GM18873 (cell line): ENCODE data around the gene ARID1B.
A peak's percentile ranks its signal among the peaks of the same experiment; 100 is the strongest.

Experiments
- ATAC-seq: cut with Tn5 transposase; IDR thresholded peaks from one replicate; pipeline ENCODE4 v1.9.1; 2021; ENCODE audit warnings: mild to moderate bottlenecking, moderate library complexity, moderate number of reproducible peaks; ENCODE audit not compliant: unreplicated experiment, low FRiP score

Gene ARID1B

DNA sequence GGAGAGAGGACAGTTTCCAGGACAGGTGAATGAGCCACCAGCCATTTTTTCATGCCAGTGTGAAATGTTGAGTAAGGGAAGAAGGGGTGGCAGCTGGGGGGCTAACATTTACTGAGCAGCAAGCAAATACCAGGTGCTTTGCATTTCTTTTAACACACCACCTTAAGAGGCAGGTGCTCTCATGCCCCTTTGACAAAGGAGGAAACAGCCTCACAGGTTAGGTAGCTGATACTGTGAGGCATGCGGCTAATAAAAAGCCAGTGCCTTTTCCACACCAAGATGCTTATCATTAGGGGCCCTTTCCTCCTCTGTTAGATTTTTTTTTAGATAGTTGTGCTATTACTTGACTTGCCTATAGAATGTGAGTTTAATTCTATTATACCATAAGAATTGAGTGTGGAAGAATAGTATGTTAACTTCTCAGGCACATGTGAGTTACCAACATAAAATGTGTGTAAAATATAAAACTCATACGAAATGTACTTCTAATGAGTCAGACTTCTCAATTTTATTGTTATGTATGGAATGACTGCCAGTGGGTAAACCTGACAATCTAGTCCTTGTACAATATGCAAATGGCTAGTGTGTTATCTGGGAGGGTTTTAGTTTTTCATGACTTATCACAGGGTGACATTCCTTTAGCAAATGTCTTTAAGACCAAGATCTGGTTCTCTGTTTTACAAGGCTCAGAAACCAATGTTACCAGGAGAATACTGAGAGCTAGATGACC is 286.2 kb downstream of the ARID1B start:
- ATAC-seq = no peak

GRCh38 chr6:157063923-157064322 is 286.7 kb downstream of the ARID1B start:
- no peak for ATAC-seq

DNA sequence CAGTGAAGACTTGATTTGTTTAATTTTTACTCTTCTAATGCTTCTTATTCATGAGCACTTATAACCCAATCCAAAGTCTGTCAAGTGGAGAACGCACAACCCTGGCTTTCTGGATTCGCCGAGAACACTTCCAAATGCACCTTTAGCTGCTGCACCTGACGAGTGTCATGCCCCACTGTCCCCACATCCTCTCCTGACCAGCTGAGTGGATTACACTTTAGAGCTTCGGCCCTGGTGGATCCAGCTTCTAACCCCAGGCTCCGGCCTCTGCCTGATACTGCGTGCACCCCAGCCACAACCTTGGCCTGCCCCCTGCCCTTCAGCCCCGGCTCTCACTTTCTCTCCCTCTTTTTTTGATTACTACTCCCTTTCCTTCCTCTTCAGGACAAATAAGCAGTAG is 287.3 kb downstream of the ARID1B start:
- ATAC-seq = no peak

- no peak for ATAC-seq
Observed at GRCh38 chr6:157065366-157065765, 288.2 kb downstream of the ARID1B start.

DNA sequence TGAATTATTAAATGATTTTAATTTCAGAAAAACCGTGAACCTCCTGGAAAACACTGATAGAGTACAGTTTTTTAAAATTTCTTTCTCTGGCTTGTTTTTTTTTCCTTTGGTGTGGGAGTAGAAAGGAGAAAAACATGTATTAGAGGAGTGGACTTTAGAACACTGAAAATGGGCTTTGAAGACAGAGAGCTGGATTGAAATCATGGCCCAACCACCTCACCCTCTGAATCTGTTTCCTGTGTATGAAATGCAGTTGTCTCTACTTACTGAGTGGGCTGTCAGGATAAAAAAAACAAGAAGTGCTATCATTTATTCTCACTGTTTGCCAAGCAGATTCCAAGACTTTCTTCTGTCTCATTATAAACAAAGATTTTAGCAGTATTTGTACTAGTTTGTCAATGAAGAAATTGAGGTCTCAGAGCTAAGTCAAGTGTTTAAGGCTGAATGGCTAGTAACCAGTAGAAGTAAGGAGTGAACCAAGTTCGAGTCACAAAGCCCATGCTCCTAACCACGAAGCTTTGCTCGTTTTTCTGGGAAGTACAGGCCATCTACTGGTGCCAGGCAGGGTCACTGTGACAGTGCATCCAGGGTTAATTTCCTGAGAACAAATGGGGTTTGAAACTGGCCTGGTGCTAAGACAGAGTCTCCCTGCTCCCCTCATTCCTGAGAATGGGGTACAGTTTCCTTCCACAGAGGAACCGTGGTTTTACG is 289.8 kb downstream of the ARID1B start:
- ATAC-seq = no peak

GRCh38 chr6:157067507-157067906 is 290.3 kb downstream of the ARID1B start:
- no peak for ATAC-seq

GRCh38 chr6:157068691-157069324 is 291.6 kb downstream of the ARID1B start:
- ATAC-seq = peak; percentile 95

GRCh38 chr6:157069585-157069984 is 292.4 kb downstream of the ARID1B start:
- no peak for ATAC-seq

DNA sequence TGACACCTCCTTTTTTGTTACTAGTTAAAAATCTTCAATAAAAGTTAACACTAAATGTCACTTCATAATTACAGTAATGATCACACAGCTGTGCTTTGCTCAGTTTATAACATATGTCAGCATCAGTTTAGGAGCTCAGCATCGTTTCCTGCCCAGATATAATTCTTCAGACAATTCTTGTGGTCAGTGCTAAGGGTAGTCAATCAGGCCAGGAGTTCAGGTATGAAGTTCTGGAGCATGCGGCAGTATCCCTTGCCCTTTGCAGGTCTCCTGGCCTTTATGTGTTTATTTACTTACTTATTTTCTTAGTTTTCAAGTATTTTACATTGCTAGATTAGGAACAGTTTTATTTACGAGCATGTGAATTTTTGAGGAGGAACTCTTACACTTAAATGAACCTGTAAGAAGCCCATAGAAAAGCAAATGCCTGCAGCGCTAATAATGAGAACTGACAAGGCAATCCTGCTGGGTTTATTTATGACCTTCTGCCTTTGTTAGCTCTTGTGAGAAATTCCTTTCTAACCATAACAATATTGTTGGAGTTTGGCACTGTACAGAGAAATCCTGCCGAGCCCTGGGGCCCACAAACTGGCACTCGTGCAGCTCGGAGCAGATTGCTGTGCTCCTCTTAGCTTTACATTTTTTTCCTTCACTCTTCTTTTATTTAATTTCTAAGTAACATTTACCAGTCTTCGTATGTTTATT is 293.4 kb downstream of the ARID1B start:
- no peak for ATAC-seq

- ATAC-seq = no peak
Observed at GRCh38 chr6:157072128-157072527, 294.9 kb downstream of the ARID1B start.

- ATAC-seq = no peak
Observed at GRCh38 chr6:157073596-157073995, 296.4 kb downstream of the ARID1B start.

GRCh38 chr6:157074969-157075368 is 297.8 kb downstream of the ARID1B start:
- no peak for ATAC-seq

DNA sequence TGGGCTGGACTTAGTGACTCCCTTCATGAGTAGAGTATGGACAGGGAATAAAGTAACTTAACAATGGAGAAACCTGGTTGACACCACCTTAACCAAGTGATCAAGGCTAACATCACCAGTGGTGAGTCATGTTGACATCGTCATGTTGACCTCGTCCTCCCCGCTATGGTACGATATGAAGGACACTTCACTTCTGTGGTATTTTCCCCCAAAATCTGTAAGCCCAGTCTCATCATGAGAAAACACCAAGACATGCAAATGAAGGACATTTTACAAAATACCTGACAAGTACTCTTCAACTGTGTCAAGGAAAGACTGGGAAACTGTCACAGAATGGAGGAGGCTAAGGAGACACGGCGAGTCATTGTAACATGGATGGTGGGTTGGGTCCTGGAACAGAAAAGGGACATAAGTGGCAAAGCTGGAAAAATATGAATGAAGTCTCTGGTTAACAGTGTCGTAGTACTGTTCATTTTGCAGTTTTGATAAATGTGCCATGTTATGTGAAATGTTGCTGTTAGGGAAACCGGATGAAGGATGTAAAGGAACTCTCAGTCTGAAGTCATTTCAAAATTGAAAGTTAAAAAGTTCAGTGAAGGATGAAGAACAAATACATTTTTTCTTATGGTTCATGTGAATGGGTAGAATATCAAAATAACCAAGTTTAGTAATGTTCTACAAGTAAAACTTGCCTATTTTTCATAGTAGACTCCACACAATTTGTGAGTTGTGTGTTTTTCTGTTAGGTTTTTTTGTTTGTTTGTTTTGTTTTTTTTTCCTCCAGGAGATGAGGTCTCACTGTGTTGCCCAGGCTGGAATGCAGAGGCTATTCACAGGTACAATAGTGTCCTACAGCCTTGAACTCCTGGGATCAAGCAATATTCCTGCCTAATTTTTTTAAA is 298.6 kb downstream of the ARID1B start:
- peak; percentile 86 for ATAC-seq

- ATAC-seq = no peak
Observed at GRCh38 chr6:157076451-157076822, 299.3 kb downstream of the ARID1B start.

DNA sequence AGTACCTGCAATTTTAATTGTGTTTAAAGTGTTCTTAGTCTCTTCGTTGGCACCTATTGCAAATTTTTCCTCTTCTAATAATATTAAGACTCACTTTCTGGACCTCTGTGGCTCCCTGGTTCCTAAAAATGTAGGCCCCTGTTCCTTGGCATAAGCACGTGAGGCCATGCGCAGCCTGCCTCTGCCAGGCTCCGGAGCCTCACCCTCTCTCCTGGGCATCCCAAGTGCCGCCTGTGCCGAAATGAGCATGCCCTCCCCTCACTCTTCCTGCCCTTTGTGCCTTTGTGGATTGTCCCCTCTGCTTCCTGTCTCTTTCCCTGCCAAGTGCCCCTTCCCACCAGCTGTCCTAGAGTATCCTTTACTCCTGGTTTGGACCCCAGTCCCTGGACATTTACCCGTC is 300.1 kb downstream of the ARID1B start:
- ATAC-seq = no peak

GRCh38 chr6:157078326-157078725 is 301.1 kb downstream of the ARID1B start:
- no peak for ATAC-seq

GRCh38 chr6:157079277-157079676 is 302.1 kb downstream of the ARID1B start:
- ATAC-seq = no peak

DNA sequence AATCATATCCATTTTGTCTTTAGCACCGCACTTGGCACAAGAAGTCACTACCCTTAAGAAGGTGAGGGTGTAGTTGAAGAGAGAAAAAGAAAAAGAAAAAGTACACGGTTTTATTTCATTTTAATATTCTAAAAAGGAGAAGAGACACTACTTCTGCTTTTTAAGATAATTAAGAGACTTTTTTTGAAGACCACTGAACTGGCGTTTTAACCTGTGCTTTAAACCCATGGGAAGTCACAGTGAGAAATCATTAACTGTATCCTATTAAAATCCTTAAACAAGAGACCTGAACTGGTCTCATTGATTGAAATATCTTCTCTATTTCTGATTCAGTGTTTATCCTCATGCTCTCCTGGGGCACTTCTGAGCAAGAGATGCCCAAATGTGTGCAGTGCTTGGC is 302.6 kb downstream of the ARID1B start:
- ATAC-seq = no peak

- ATAC-seq = no peak
Observed at GRCh38 chr6:157080986-157081391, 303.8 kb downstream of the ARID1B start.

GRCh38 chr6:157083343-157083742 is 306.2 kb downstream of the ARID1B start:
- ATAC-seq = no peak
